Mesenchymal stem cell (in vitro differentiated cells and primary cell): ENCODE results near the gene FRY.

ENCODE experiments used
- DNase-seq: peaks from one replicate; pipeline ENCODE4 v3.0.0-alpha.2; 2013
- H2AFZ ChIP-seq: one replicate; pipeline ENCODE4 v1.6.1; 2013; ENCODE audit warnings: low read depth, mild to moderate bottlenecking, control low read depth, inconsistent platforms, low read length, moderate library complexity
- H2AK5ac ChIP-seq: 2 replicates; pipeline ENCODE4 v1.6.1; 2013; ENCODE audit warnings: low read length, moderate library complexity, mild to moderate bottlenecking, inconsistent platforms; ENCODE audit not compliant: severe bottlenecking
- H2BK120ac ChIP-seq: one replicate; pipeline ENCODE4 v1.6.1; 2013; ENCODE audit warnings: low read depth, mild to moderate bottlenecking, inconsistent platforms, low read length, moderate library complexity
- H2BK12ac ChIP-seq, 2 experiments: one replicate each; pipeline ENCODE4 v1.6.1; 2013; ENCODE audit warnings: inconsistent platforms in 2 of 2, low read length in 2 of 2, mild to moderate bottlenecking in 2 of 2, moderate library complexity in 2 of 2, control low read depth in 1 of 2
- H2BK15ac ChIP-seq: one replicate; pipeline ENCODE4 v1.6.1; 2013; ENCODE audit warnings: mild to moderate bottlenecking, low read depth, inconsistent platforms; ENCODE audit not compliant: poor library complexity, severe bottlenecking
- H2BK5ac ChIP-seq: 2 replicates; pipeline ENCODE4 v1.6.1; 2013; ENCODE audit warnings: low read depth, mild to moderate bottlenecking, low read length, control low read depth, inconsistent platforms; ENCODE audit not compliant: poor library complexity, severe bottlenecking
- H3K14ac ChIP-seq, 2 experiments: one replicate each; pipeline ENCODE4 v1.6.1; 2013; ENCODE audit warnings: inconsistent platforms in 2 of 2, low read length in 2 of 2, control low read depth in 1 of 2, mild to moderate bottlenecking in 1 of 2, moderate library complexity in 1 of 2
- H3K18ac ChIP-seq, 2 experiments: one replicate each; pipeline ENCODE4 v1.6.1; 2013; ENCODE audit warnings: inconsistent platforms in 2 of 2, low read length in 2 of 2, control low read depth in 1 of 2, low read depth in 1 of 2, mild to moderate bottlenecking in 1 of 2
- H3K23ac ChIP-seq, 2 experiments: one replicate each; pipeline ENCODE4 v1.6.1; 2013; ENCODE audit warnings: inconsistent platforms in 2 of 2, low read length in 2 of 2, mild to moderate bottlenecking in 2 of 2, moderate library complexity in 2 of 2, control low read depth in 1 of 2
- H3K27ac ChIP-seq: 2 replicates; pipeline ENCODE4 v1.5.1; 2013; ENCODE audit warnings: mild to moderate bottlenecking, moderate library complexity, low read length, control low read depth, inconsistent platforms; ENCODE audit not compliant: poor library complexity, severe bottlenecking
- H3K27me3 ChIP-seq, 2 experiments: 2 replicates each; pipeline versions ENCODE4 v1.6.1 to v1.7.0; 2013; ENCODE audit warnings: low read length in 2 of 2, mild to moderate bottlenecking in 2 of 2, moderate library complexity in 2 of 2, control low read depth in 1 of 2, inconsistent platforms in 1 of 2; ENCODE audit not compliant: control insufficient read depth in 1 of 2, insufficient read depth in 1 of 2
- H3K36me3 ChIP-seq, 2 experiments: 2 replicates each; pipeline versions ENCODE4 v1.6.1 to v1.7.0; 2013; ENCODE audit warnings: low read length in 2 of 2, control low read depth in 1 of 2, inconsistent platforms in 1 of 2, low read depth in 1 of 2, mild to moderate bottlenecking in 1 of 2; ENCODE audit not compliant: insufficient read depth in 2 of 2, control insufficient read depth in 1 of 2
- H3K4ac ChIP-seq, 2 experiments: one replicate each; pipeline ENCODE4 v1.6.1; 2013; ENCODE audit warnings: inconsistent platforms in 2 of 2, low read length in 2 of 2, mild to moderate bottlenecking in 2 of 2, moderate library complexity in 2 of 2, control low read depth in 1 of 2, low read depth in 1 of 2
- H3K4me1 ChIP-seq: 2 replicates; pipeline ENCODE4 v1.6.1; 2013; ENCODE audit warnings: low read depth, low read length, control low read depth; ENCODE audit not compliant: control insufficient read depth, insufficient read depth
- H3K4me2 ChIP-seq: 2 replicates; pipeline ENCODE4 v1.6.1; 2013; ENCODE audit warnings: low read length, mild to moderate bottlenecking, inconsistent platforms; ENCODE audit not compliant: poor library complexity, severe bottlenecking
- H3K4me3 ChIP-seq, 2 experiments: 2 replicates each; pipeline versions ENCODE4 v1.5.1 to v1.7.0; 2013; ENCODE audit warnings: low read length in 2 of 2, mild to moderate bottlenecking in 2 of 2, control low read depth in 1 of 2, low read depth in 1 of 2; ENCODE audit not compliant: insufficient read depth in 1 of 2
- H3K79me1 ChIP-seq: replicated peaks from 2 replicates; pipeline ENCODE4 v1.6.1; 2013; ENCODE audit warnings: mild to moderate bottlenecking, control low read depth, low read length, inconsistent platforms; ENCODE audit not compliant: poor library complexity, severe bottlenecking
- H3K9ac ChIP-seq: 2 replicates; pipeline ENCODE4 v1.7.0; 2013; ENCODE audit warnings: mild to moderate bottlenecking, low read length, moderate library complexity
- H3K9me3 ChIP-seq: 2 replicates; pipeline ENCODE4 v1.7.0; 2013; ENCODE audit warnings: mild to moderate bottlenecking, low read length; ENCODE audit not compliant: control insufficient read depth
- H4K8ac ChIP-seq: one replicate; pipeline ENCODE4 v1.6.1; 2013; ENCODE audit warnings: inconsistent platforms, mild to moderate bottlenecking, low read length, moderate library complexity
- H4K91ac ChIP-seq: one replicate; pipeline ENCODE4 v1.6.1; 2013; ENCODE audit warnings: mild to moderate bottlenecking, low read length, inconsistent platforms
- WGBS: methylation state at CpG from one replicate; pipeline ENCODE4 v1.1.7; 2013; ENCODE audit warnings: mixed read lengths; 5-methylcytosine and 5-hydroxymethylcytosine counted together

The FRY gene

DNA sequence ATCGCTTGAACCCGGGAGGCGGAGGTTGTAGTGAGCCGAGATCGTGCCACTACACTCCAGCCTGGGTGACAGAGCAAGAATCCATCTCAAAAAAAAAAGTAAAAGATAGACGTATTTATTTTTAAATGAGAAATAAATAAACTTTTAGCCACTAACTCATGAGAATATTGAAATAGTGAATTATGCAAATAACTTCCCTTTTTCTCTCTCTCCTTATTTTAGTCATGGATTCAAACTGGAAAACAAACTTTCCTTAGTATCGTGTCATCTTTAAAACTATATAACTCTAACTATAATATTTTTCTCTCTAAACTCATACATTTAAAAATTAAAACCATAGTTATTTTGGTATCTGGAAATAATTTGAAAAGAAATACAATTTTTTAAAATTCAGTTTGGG is 96.1 kb downstream of the FRY start:
- H3K27ac ChIP-seq = no peak overlapping the region
- H3K4me1 ChIP-seq = no peaks in the 10 kb centered on the region
- H3K4me2 ChIP-seq = no peak overlapping the region
- no peak overlapping the region for H2AFZ ChIP-seq
- H3K14ac ChIP-seq = no peak overlapping the region
- H4K91ac ChIP-seq = no peak overlapping the region
- no peaks in the 10 kb centered on the region for H3K36me3 ChIP-seq
- H3K23ac ChIP-seq = no peak overlapping the region
- no peak overlapping the region for H2AK5ac ChIP-seq
- no peaks in the 10 kb centered on the region for H3K27me3 ChIP-seq
- H3K9ac ChIP-seq = no peak overlapping the region
- no peak overlapping the region for H2BK12ac ChIP-seq
- H2BK5ac ChIP-seq = no peak overlapping the region
- H2BK120ac ChIP-seq = no peak overlapping the region
- H3K4ac ChIP-seq = no peak overlapping the region
- DNase-seq = no peak
- H3K79me1 ChIP-seq = no peaks in the 10 kb centered on the region
- no peak overlapping the region for H3K4me3 ChIP-seq
- H3K9me3 ChIP-seq = no peaks in the 10 kb centered on the region
- H2BK15ac ChIP-seq = no peak overlapping the region
- H3K18ac ChIP-seq = no peak overlapping the region
- WGBS = 100% methylated on average over 1 of the region's 7 CpGs
- no peak overlapping the region for H4K8ac ChIP-seq

DNA sequence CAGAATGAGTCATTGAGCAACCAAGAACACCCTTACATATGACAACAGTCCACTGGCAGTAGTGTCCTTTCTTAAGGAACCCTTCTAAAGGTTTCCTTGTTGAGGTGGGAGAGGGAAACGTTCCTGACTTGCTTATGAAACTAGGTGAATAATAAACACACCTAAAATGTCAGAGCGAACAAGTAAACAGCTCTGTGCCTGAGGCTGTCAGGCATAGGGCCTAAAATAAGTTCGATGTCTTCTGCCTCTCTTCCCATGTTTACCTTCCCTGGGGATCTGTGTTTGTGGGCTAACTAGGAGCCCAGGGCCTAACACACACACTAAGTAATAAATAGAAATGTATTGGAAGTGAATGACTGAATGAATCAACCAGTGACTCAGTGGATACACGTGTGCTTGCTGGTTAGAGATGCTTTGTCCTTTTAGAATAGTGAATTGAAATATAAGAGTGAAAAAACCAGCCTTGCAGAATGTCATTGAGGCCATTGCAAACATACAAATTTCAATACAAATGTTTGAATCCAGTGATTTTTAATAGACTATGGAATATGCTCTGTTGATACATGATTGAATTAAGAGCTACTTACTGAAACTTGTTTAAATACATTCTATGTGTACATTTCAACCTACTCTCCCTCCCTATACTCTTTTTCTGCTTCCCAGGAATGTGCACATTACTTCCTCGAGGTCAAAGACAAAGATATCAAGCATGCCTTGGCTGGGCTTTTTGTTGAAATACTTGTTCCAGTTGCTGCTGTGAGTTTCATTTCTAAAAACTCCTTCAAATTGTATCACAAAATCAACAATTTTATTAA is 102.9 kb downstream of the FRY start:
- H3K9me3 ChIP-seq = no peaks in the 10 kb centered on the region
- H3K4me3 ChIP-seq = peak overlapping the region in 1 of 2 experiments; percentile 21
- no peak overlapping the region for H3K14ac ChIP-seq
- peak overlapping the region in 1 of 2 experiments; percentile 37 for H3K4ac ChIP-seq
- H2BK5ac ChIP-seq = no peak overlapping the region
- WGBS = 67% methylated on average over 2 of the region's 5 CpGs
- no peak overlapping the region for H2BK15ac ChIP-seq
- no peak overlapping the region for H2AK5ac ChIP-seq
- H4K91ac ChIP-seq = no peak overlapping the region
- no peaks in the 10 kb centered on the region for H3K4me1 ChIP-seq
- no peaks in the 10 kb centered on the region for H3K36me3 ChIP-seq
- no peak overlapping the region for H3K4me2 ChIP-seq
- peak overlapping the region; percentile 14 for H3K27ac ChIP-seq
- H3K79me1 ChIP-seq = no peaks in the 10 kb centered on the region
- no peak overlapping the region for H2AFZ ChIP-seq
- no peak overlapping the region for H3K23ac ChIP-seq
- H2BK120ac ChIP-seq = no peak overlapping the region
- peak; percentile 43 for DNase-seq
- H3K27me3 ChIP-seq = no peaks in the 10 kb centered on the region
- H2BK12ac ChIP-seq = peak overlapping the region in 1 of 2 experiments; percentile 54
- no peak overlapping the region for H4K8ac ChIP-seq
- H3K18ac ChIP-seq = peak overlapping the region in 1 of 2 experiments; percentile 12
- H3K9ac ChIP-seq = peak overlapping the region; percentile 73

DNA sequence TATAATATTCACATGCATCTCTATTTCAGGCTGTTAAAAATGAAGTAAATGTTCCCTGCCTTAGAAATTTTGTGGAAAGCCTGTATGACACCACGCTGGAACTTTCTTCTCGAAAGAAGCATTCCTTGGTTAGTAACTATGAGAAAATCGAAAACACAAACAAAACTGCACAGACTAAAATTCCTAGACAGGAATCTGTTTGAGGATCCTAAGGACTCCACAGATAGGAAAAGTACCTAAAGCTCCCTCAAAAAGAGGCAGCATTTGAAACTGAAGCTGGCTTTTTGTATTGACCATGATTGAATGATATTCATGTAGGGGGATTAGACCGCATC is 103.4 kb downstream of the FRY start:
- no peaks in the 10 kb centered on the region for H3K79me1 ChIP-seq
- no peak overlapping the region for H3K18ac ChIP-seq
- H3K4me3 ChIP-seq = no peak overlapping the region
- H3K14ac ChIP-seq = no peak overlapping the region
- no peak overlapping the region for H2BK12ac ChIP-seq
- peak; percentile 43 for DNase-seq
- no peak overlapping the region for H2AK5ac ChIP-seq
- H3K27me3 ChIP-seq = no peaks in the 10 kb centered on the region
- no peaks in the 10 kb centered on the region for H3K9me3 ChIP-seq
- H3K4me2 ChIP-seq = no peak overlapping the region
- no peak overlapping the region for H3K27ac ChIP-seq
- no peak overlapping the region for H2BK5ac ChIP-seq
- H2AFZ ChIP-seq = no peak overlapping the region
- H4K91ac ChIP-seq = no peak overlapping the region
- no peak overlapping the region for H4K8ac ChIP-seq
- 89% methylated on average over 3 of the region's 4 CpGs for WGBS
- no peak overlapping the region for H2BK15ac ChIP-seq
- no peaks in the 10 kb centered on the region for H3K36me3 ChIP-seq
- no peaks in the 10 kb centered on the region for H3K4me1 ChIP-seq
- H2BK120ac ChIP-seq = no peak overlapping the region
- H3K4ac ChIP-seq = no peak overlapping the region
- no peak overlapping the region for H3K23ac ChIP-seq
- peak overlapping the region; percentile 73 for H3K9ac ChIP-seq

- Histone ChIP-seq H3K36me3 (no peaks in the 10 kb centered on the region), H3K4me1 (no peaks in the 10 kb centered on the region), H3K4me3 (no peak overlapping the region), H3K4ac (no peak overlapping the region), H4K8ac (no peak overlapping the region), H3K9ac (peak overlapping the region; percentile 73), H2BK120ac (no peak overlapping the region), H2BK15ac (no peak overlapping the region), H3K9me3 (no peaks in the 10 kb centered on the region), H3K4me2 (no peak overlapping the region), H2AK5ac (no peak overlapping the region), H2BK12ac (no peak overlapping the region), H3K14ac (no peak overlapping the region), H2AFZ (no peak overlapping the region), H3K18ac (no peak overlapping the region), H3K27me3 (no peaks in the 10 kb centered on the region), H3K23ac (no peak overlapping the region), H3K79me1 (no peaks in the 10 kb centered on the region), H2BK5ac (no peak overlapping the region), H3K27ac (no peak overlapping the region), H4K91ac (no peak overlapping the region)
- DNase-seq = peak; percentile 66
- 74% methylated on average over 6 of the region's 6 CpGs for WGBS
Measured at GRCh38 chr13:32135655-32136054, 104.1 kb downstream of the FRY start.
